Astrocyte (in vitro differentiated cells and primary cell): ENCODE measurements around the gene IL4R.

ENCODE experiments used
- EZH2 ChIP-seq: IDR thresholded peaks from 2 replicates; pipeline ENCODE4 v1.6.1; 2012; ENCODE audit warnings: mild to moderate bottlenecking, low read length, inconsistent platforms; ENCODE audit not compliant: insufficient read depth
- TF ChIP-seq, protein P1 (sequence below): IDR thresholded peaks from 2 replicates; pipeline ENCODE4 v1.5.1; 2011; ENCODE audit warnings: low read depth, mild to moderate bottlenecking, inconsistent platforms, low read length, moderate library complexity; ENCODE audit not compliant: insufficient read depth

DNA sequence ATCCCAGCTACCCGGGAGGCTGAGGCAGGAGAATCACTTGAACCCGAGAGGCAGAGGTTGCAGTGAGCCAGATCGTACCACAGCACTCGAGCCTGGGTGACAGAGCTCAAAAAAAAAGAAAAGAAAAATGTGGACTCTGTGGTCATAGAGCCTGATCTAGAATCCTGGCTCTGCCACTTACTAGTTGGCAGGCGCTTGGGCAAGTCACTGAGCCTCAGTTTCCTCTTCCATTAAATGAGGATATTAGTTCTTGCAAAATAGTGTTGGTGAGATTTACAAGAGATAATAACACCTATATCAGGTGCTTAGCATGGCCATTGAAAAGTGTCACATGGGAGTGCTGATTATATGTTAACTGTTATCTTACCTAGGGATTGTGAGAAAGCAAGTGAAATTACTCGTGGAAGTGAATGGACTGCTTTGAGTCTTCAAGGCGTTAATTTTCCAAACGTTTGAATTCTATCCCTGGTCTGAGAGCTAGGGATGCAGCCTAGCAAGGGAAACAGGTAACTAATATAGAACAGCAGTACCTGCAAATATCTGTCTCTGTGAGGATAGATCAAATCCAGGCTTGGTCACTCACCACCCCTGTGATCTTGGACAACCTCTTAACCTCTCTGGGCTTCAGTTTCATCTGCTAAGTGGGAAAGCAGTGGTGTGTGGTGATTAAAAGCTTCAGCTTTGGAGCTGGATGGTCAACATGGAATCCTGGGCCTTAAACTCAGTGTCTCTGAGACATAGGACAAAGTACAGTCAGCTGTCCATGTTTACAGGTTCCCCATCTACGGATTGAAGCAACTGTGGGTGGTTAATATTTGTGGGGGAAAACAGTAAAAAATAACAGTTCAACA, 44.2 kb upstream of the IL4R start:
- TF ChIP-seq, protein P1, sequence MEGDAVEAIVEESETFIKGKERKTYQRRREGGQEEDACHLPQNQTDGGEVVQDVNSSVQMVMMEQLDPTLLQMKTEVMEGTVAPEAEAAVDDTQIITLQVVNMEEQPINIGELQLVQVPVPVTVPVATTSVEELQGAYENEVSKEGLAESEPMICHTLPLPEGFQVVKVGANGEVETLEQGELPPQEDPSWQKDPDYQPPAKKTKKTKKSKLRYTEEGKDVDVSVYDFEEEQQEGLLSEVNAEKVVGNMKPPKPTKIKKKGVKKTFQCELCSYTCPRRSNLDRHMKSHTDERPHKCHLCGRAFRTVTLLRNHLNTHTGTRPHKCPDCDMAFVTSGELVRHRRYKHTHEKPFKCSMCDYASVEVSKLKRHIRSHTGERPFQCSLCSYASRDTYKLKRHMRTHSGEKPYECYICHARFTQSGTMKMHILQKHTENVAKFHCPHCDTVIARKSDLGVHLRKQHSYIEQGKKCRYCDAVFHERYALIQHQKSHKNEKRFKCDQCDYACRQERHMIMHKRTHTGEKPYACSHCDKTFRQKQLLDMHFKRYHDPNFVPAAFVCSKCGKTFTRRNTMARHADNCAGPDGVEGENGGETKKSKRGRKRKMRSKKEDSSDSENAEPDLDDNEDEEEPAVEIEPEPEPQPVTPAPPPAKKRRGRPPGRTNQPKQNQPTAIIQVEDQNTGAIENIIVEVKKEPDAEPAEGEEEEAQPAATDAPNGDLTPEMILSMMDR, result no peak
- TF ChIP-seq EZH2, result no peak
